Tibial nerve (tissue), 3 donors: Measurements from ENCODE around the gene BOLA1.
A peak's percentile ranks its signal among the peaks of the same experiment; 100 is the strongest.

ENCODE experiments used
- POLR2A ChIP-seq, 2 donors: fragments of 450-650 bp; IDR thresholded peaks; one replicate each; pipeline ENCODE4 v1.6.1; 2017; ENCODE audit warnings: antibody characterized with exemption in 2 of 2, mild to moderate bottlenecking in 2 of 2, moderate library complexity in 2 of 2
- TF ChIP-seq, protein P1 (sequence below), 5 experiments: fragments of 200-600 bp in 3 of 5; fragments of 450-650 bp in 2 of 5; sonication (generic) in 3 of 5; IDR thresholded peaks; one replicate each; pipeline ENCODE4 v1.5.1; 2016 to 2019; ENCODE audit warnings: antibody characterized with exemption in 5 of 5, mild to moderate bottlenecking in 3 of 5, moderate library complexity in 2 of 5

DNA sequence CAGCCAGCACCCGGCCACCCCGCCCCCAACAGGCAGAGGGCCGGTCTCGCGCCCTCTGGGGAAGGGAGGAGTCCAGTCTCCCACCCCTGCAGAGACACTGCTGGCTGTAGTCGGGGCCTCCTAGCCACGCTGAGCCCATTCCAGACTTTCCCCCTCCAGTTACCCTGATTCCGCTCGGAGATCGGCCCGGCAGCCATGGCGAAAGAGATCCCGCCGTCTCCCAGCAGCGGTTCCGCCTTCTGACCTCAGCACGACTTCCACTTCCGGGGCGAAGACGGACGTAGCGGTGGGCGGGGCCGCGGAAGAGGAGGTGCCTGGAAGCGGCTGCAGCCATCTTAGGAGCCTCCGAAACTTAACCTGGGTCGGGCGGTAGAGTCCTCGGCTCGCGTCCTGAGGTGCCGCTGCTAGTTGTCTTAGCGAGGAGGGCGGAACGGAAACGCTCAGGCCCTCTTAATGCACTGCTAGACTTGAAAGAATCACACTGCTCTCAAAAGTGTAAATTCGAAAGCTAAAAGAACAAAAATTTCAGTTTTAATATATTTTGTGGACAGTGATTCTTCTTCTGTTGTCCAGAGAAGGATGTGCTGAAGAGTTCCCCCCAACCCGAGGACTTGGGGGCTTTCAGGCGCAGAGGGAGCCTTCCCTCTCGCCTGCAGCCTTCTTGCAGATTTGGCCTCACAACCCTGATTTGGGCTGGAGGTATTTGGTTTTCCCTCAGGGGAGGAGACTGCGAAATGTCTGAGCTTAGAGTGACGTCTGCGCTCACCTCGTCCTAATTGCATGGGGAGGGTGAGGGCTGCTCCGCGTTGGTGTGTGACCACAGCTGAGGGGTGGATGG, 28.4 kb downstream of the BOLA1 start, which contains the start of gene SF3B4:
- TF ChIP-seq, protein P1, sequence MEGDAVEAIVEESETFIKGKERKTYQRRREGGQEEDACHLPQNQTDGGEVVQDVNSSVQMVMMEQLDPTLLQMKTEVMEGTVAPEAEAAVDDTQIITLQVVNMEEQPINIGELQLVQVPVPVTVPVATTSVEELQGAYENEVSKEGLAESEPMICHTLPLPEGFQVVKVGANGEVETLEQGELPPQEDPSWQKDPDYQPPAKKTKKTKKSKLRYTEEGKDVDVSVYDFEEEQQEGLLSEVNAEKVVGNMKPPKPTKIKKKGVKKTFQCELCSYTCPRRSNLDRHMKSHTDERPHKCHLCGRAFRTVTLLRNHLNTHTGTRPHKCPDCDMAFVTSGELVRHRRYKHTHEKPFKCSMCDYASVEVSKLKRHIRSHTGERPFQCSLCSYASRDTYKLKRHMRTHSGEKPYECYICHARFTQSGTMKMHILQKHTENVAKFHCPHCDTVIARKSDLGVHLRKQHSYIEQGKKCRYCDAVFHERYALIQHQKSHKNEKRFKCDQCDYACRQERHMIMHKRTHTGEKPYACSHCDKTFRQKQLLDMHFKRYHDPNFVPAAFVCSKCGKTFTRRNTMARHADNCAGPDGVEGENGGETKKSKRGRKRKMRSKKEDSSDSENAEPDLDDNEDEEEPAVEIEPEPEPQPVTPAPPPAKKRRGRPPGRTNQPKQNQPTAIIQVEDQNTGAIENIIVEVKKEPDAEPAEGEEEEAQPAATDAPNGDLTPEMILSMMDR (IDR thresholded peaks at IDR 0.05), result peak in 2 of 5 experiments; percentile 38 to 47
- peak; percentile 90 to 97 for TF ChIP-seq POLR2A (IDR thresholded peaks at IDR 0.05)
